ENCODE data around the gene LMBR1. TPM values are rescaled to one million over a fixed set of nuclear protein-coding genes. Genes with fewer than 3 reads are reported as not detected.

Gene LMBR1
- total and polyA plus RNA-seq, 2 experiments from 2014 or later = 37.2 to 53.1 TPM

- WGBS (ENCODE audit: low lambda C conversion rate, missing lambda C conversion rate) = 82% methylated on average over 7 of the region's 7 CpGs
- Histone ChIP-seq H4K20me1 (ENCODE audit: insufficient read depth, poor library complexity, severe bottlenecking) (no peaks in the 10 kb centered on the region), H3K9me3 (ENCODE audit: low read depth) (no peaks in the 10 kb centered on the region), H3K27me3 (no peaks in the 10 kb centered on the region), H2AFZ (no peak overlapping the region), H3K9me2 (replicated peaks; ENCODE audit: insufficient read depth) (no peaks in the 10 kb centered on the region), H3K79me2 (no peaks in the 10 kb centered on the region), H3K4me2 (no peak overlapping the region), H3K27ac (peak overlapping the region; percentile 85), H3K4me1 (ENCODE audit: insufficient read depth) (peaks cover 19% of the 10 kb centered on the region), H3K36me3 (replicated peaks; ENCODE audit: insufficient read depth, low read depth) (no peaks in the 10 kb centered on the region), H3K4me3 (no peak overlapping the region)
- TF ChIP-seq EZH2phosphoT487 (IDR thresholded peaks at IDR 0.05; ENCODE audit: low read depth, severe bottlenecking, unreplicated experiment) (no peak), EZH2 (IDR thresholded peaks at IDR 0.05; ENCODE audit: borderline replicate concordance) (no peak), CTCF (IDR thresholded peaks at IDR 0.05; ENCODE audit: poor library complexity) (no peak)
- peak; percentile 40 for DNase-seq (ENCODE audit: low spot score)
Observed at GRCh38 chr7:156759579-156760202, 133.3 kb downstream of the LMBR1 start.

- peaks cover 19% of the 10 kb centered on the region for H3K4me1 ChIP-seq (ENCODE audit: insufficient read depth)
- peak overlapping the region; percentile 43 for H3K4me2 ChIP-seq
- no peaks in the 10 kb centered on the region for H3K27me3 ChIP-seq
- H3K9me3 ChIP-seq (ENCODE audit: low read depth) = no peaks in the 10 kb centered on the region
- no peaks in the 10 kb centered on the region for H3K79me2 ChIP-seq
- no peaks in the 10 kb centered on the region for H3K9me2 ChIP-seq (replicated peaks; ENCODE audit: insufficient read depth)
- H3K4me3 ChIP-seq = no peak overlapping the region
- no peaks in the 10 kb centered on the region for H4K20me1 ChIP-seq (ENCODE audit: insufficient read depth, poor library complexity, severe bottlenecking)
- WGBS (ENCODE audit: low lambda C conversion rate, missing lambda C conversion rate) = 35% methylated on average over 2 of the region's 2 CpGs
- DNase-seq (ENCODE audit: low spot score) = peak; percentile 50
- TF ChIP-seq EZH2phosphoT487 (IDR thresholded peaks at IDR 0.05; ENCODE audit: low read depth, severe bottlenecking, unreplicated experiment) (no peak), CTCF (IDR thresholded peaks at IDR 0.05; ENCODE audit: poor library complexity) (no peak), EZH2 (IDR thresholded peaks at IDR 0.05; ENCODE audit: borderline replicate concordance) (no peak)
- H2AFZ ChIP-seq = no peak overlapping the region
- peak overlapping the region; percentile 85 for H3K27ac ChIP-seq
- H3K36me3 ChIP-seq (replicated peaks; ENCODE audit: insufficient read depth, low read depth) = no peaks in the 10 kb centered on the region
Observed at GRCh38 chr7:156759143-156759542, 133.8 kb downstream of the LMBR1 start.

- no peak for DNase-seq (ENCODE audit: low spot score)
- no peak overlapping the region for H3K27ac ChIP-seq
- H2AFZ ChIP-seq = no peak overlapping the region
- WGBS (ENCODE audit: low lambda C conversion rate, missing lambda C conversion rate) = 96% methylated on average over 4 of the region's 4 CpGs
- H3K9me2 ChIP-seq (replicated peaks; ENCODE audit: insufficient read depth) = no peaks in the 10 kb centered on the region
- H3K79me2 ChIP-seq = no peaks in the 10 kb centered on the region
- H3K4me3 ChIP-seq = no peak overlapping the region
- no peaks in the 10 kb centered on the region for H3K27me3 ChIP-seq
- H3K4me1 ChIP-seq (ENCODE audit: insufficient read depth) = peaks cover 19% of the 10 kb centered on the region
- no peaks in the 10 kb centered on the region for H4K20me1 ChIP-seq (ENCODE audit: insufficient read depth, poor library complexity, severe bottlenecking)
- TF ChIP-seq EZH2phosphoT487 (IDR thresholded peaks at IDR 0.05; ENCODE audit: low read depth, severe bottlenecking, unreplicated experiment) = no peak
- no peak for TF ChIP-seq CTCF (IDR thresholded peaks at IDR 0.05; ENCODE audit: poor library complexity)
- TF ChIP-seq EZH2 (IDR thresholded peaks at IDR 0.05; ENCODE audit: borderline replicate concordance) = no peak
- H3K4me2 ChIP-seq = no peak overlapping the region
- H3K9me3 ChIP-seq (ENCODE audit: low read depth) = no peaks in the 10 kb centered on the region
- no peaks in the 10 kb centered on the region for H3K36me3 ChIP-seq (replicated peaks; ENCODE audit: insufficient read depth, low read depth)
Observed at GRCh38 chr7:156754201-156754600, 138.8 kb downstream of the LMBR1 start.
